ENCODE results near the gene SLC8B1.

The SLC8B1 gene

GRCh38 chr12:113328368-113328889 is 6.5 kb downstream of the SLC8B1 start:
- no peak for TF ChIP-seq EZH2 (IDR thresholded peaks at IDR 0.05; ENCODE audit: borderline replicate concordance, low read length)
- TF ChIP-seq, protein P1, sequence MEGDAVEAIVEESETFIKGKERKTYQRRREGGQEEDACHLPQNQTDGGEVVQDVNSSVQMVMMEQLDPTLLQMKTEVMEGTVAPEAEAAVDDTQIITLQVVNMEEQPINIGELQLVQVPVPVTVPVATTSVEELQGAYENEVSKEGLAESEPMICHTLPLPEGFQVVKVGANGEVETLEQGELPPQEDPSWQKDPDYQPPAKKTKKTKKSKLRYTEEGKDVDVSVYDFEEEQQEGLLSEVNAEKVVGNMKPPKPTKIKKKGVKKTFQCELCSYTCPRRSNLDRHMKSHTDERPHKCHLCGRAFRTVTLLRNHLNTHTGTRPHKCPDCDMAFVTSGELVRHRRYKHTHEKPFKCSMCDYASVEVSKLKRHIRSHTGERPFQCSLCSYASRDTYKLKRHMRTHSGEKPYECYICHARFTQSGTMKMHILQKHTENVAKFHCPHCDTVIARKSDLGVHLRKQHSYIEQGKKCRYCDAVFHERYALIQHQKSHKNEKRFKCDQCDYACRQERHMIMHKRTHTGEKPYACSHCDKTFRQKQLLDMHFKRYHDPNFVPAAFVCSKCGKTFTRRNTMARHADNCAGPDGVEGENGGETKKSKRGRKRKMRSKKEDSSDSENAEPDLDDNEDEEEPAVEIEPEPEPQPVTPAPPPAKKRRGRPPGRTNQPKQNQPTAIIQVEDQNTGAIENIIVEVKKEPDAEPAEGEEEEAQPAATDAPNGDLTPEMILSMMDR (IDR thresholded peaks at IDR 0.05; ENCODE audit: low read length) = no peak
- H3K9me2 ChIP-seq (ENCODE audit: low read depth, low read length) = no peaks in the 10 kb centered on the region
- no peak overlapping the region for H3K4me2 ChIP-seq (ENCODE audit: low read length)
- H3K9ac ChIP-seq (ENCODE audit: low read length) = no peak overlapping the region
- no peak overlapping the region for H3K27ac ChIP-seq (ENCODE audit: low read depth, low read length, poor library complexity, severe bottlenecking)
- peaks cover 16% of the 10 kb centered on the region for H3K4me1 ChIP-seq (ENCODE audit: insufficient read depth, low read length, severe bottlenecking)
- peaks cover 36% of the 10 kb centered on the region; the same call in 1 of the 2 replicates for H3K36me3 ChIP-seq (ENCODE audit: insufficient read depth, low read length)
- no peaks in the 10 kb centered on the region for H3F3A ChIP-seq (ENCODE audit: insufficient read depth, low read length)
- no peaks in the 10 kb centered on the region for H3K27me3 ChIP-seq (ENCODE audit: insufficient read depth, low read length)
- H2AFZ ChIP-seq (ENCODE audit: low read length) = no peak overlapping the region
- H3K79me2 ChIP-seq (ENCODE audit: insufficient read depth, low read length) = no peaks in the 10 kb centered on the region
- no peaks in the 10 kb centered on the region for H4K20me1 ChIP-seq (ENCODE audit: insufficient read depth, low read length)
- no peaks in the 10 kb centered on the region for H3K9me3 ChIP-seq (ENCODE audit: low read length)
- H3K4me3 ChIP-seq (ENCODE audit: low read depth, low read length, poor library complexity, severe bottlenecking) = no peak overlapping the region

DNA sequence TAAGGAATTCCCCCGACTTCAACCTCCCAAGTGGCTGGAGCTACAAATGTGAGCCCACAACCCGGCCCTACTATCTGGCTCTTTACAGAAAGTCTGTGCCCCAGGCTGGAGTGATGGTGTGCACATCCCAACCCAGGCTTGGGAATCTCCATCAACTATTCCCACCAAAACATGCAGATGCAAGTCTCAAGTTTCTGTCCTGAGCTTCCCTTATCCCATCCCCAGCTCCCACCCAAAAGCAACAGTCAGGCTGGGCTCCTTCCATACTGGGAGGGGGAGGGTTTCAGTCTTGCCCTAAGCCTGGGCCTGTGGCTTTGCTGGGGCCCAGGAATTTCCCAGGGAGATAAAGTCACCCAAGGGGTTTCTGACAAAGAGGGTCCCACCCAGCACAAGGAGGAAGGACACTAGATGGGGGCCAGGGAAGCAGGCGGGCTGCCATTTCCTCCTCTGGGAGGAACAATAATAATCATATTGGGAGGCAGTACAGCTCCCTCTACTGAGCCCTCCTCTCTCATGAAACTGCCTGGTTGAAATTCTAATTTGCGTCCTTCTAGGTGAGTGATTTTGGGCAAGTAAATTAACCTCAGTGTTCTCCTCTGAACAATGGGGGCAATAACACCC is 8.0 kb downstream of the SLC8B1 start:
- no peak for TF ChIP-seq EZH2 (IDR thresholded peaks at IDR 0.05; ENCODE audit: borderline replicate concordance, low read length)
- TF ChIP-seq, protein P1 (IDR thresholded peaks at IDR 0.05; ENCODE audit: low read length) = peak; percentile 29; the same call in 1 of the 2 replicates
- Histone ChIP-seq H3K27me3 (ENCODE audit: insufficient read depth, low read length) (no peaks in the 10 kb centered on the region), H3K79me2 (ENCODE audit: insufficient read depth, low read length) (no peaks in the 10 kb centered on the region), H3K9me2 (ENCODE audit: low read depth, low read length) (no peaks in the 10 kb centered on the region), H4K20me1 (ENCODE audit: insufficient read depth, low read length) (no peaks in the 10 kb centered on the region), H3F3A (ENCODE audit: insufficient read depth, low read length) (no peaks in the 10 kb centered on the region), H2AFZ (ENCODE audit: low read length) (no peak overlapping the region), H3K36me3 (ENCODE audit: insufficient read depth, low read length) (peaks cover 49% of the 10 kb centered on the region), H3K4me1 (ENCODE audit: insufficient read depth, low read length, severe bottlenecking) (peaks cover 1% of the 10 kb centered on the region), H3K4me3 (ENCODE audit: low read depth, low read length, poor library complexity, severe bottlenecking) (no peak overlapping the region), H3K4me2 (ENCODE audit: low read length) (no peak overlapping the region), H3K27ac (ENCODE audit: low read depth, low read length, poor library complexity, severe bottlenecking) (no peak overlapping the region), H3K9ac (ENCODE audit: low read length) (no peak overlapping the region), H3K9me3 (ENCODE audit: low read length) (no peaks in the 10 kb centered on the region)

DNA sequence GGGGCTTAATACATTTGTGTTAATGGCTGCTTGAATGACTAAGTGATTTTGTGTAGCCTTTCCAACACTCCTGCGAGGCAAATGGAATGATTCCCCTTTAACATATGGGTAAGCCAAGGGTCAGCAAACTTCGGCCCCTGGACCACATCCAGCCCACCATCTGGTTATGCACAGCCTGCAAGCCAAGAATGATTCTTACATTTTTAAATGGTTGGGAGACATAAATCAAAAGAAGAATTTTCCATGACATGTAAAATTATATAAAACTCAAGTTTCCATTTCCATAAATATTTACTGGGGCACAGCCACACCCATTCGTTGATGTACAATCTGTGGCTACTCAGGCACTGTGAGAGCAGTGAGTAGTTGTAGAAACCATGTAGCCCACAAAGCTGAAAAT is 9.0 kb downstream of the SLC8B1 start:
- H3K4me1 ChIP-seq (ENCODE audit: insufficient read depth, low read length, severe bottlenecking) = no peaks in the 10 kb centered on the region
- no peak overlapping the region for H3K4me3 ChIP-seq (ENCODE audit: low read depth, low read length, poor library complexity, severe bottlenecking)
- no peaks in the 10 kb centered on the region for H3K79me2 ChIP-seq (ENCODE audit: insufficient read depth, low read length)
- TF ChIP-seq, protein P1 (IDR thresholded peaks at IDR 0.05; ENCODE audit: low read length) = no peak
- TF ChIP-seq EZH2 (IDR thresholded peaks at IDR 0.05; ENCODE audit: borderline replicate concordance, low read length) = no peak
- H3K36me3 ChIP-seq (ENCODE audit: insufficient read depth, low read length) = peaks cover 50% of the 10 kb centered on the region
- no peaks in the 10 kb centered on the region for H3K27me3 ChIP-seq (ENCODE audit: insufficient read depth, low read length)
- H2AFZ ChIP-seq (ENCODE audit: low read length) = no peak overlapping the region
- no peak overlapping the region for H3K4me2 ChIP-seq (ENCODE audit: low read length)
- no peak overlapping the region for H3K27ac ChIP-seq (ENCODE audit: low read depth, low read length, poor library complexity, severe bottlenecking)
- no peaks in the 10 kb centered on the region for H4K20me1 ChIP-seq (ENCODE audit: insufficient read depth, low read length)
- no peaks in the 10 kb centered on the region for H3F3A ChIP-seq (ENCODE audit: insufficient read depth, low read length)
- no peaks in the 10 kb centered on the region for H3K9me3 ChIP-seq (ENCODE audit: low read length)
- H3K9ac ChIP-seq (ENCODE audit: low read length) = no peak overlapping the region
- H3K9me2 ChIP-seq (ENCODE audit: low read depth, low read length) = no peaks in the 10 kb centered on the region
